ENCODE results near the gene PDHX. TPM values are rescaled to one million over a fixed set of nuclear protein-coding genes. Genes with fewer than 3 reads are reported as not detected.

The PDHX gene
- total RNA-seq, 2 experiments from 2014 or later = 17.3 to 17.4 TPM

GRCh38 chr11:34977089-34977912, 60.9 kb downstream of the PDHX start:
- H3K9me3 Mint-ChIP-seq = peaks cover 2% of the 10 kb centered on the region
- DNase-seq = no peak
- TF ChIP-seq CTCF (IDR thresholded peaks at IDR 0.05) = no peak
- no peaks in the 10 kb centered on the region for H3K27me3 Mint-ChIP-seq
- no peak for ATAC-seq (ENCODE audit: poor library complexity)
- Histone ChIP-seq H3K4me3 (ENCODE audit: low read length) (no peak overlapping the region), H3K27ac (ENCODE audit: low read depth in 1 of 2, low read length in 2 of 2) (no peak overlapping the region), H3K36me3 (ENCODE audit: insufficient read depth, low read length) (peaks cover 30% of the 10 kb centered on the region), H3K9me3 (ENCODE audit: control insufficient read depth in 1 of 2, insufficient read depth in 1 of 2, low read length in 2 of 2) (no peaks in the 10 kb centered on the region), H3K27me3 (ENCODE audit: control insufficient read depth in 1 of 2, insufficient read depth in 2 of 2, low read length in 2 of 2) (no peaks in the 10 kb centered on the region), H3K4me1 (ENCODE audit: insufficient read depth, low read length) (no peaks in the 10 kb centered on the region)
- POLR2A ChIA-PET = interaction anchor here (1.0 kb wide), 1 partner anchor 12 kb away, joined by 3 read pairs; no protein-coding TSS in a partner anchor
- H3K27ac Mint-ChIP-seq = no peak overlapping the region
- peaks cover 17% of the 10 kb centered on the region for H3K4me1 Mint-ChIP-seq (ENCODE audit: low read depth)
- CTCF ChIA-PET = interaction anchor here (1.0 kb wide), 1 partner anchor 16 kb away, joined by 3 read pairs; no protein-coding TSS in a partner anchor
- intact Hi-C loops (cut with DNase I, micrococcal nuclease) = loop anchor here in 1 of 2 experiments (10.0 kb wide), 1 partner anchor 392 kb away; no protein-coding TSS in a partner anchor
- H3K36me3 Mint-ChIP-seq (ENCODE audit: low read depth) = peaks cover 81% of the 10 kb centered on the region
- no peak overlapping the region for H3K4me3 Mint-ChIP-seq

DNA sequence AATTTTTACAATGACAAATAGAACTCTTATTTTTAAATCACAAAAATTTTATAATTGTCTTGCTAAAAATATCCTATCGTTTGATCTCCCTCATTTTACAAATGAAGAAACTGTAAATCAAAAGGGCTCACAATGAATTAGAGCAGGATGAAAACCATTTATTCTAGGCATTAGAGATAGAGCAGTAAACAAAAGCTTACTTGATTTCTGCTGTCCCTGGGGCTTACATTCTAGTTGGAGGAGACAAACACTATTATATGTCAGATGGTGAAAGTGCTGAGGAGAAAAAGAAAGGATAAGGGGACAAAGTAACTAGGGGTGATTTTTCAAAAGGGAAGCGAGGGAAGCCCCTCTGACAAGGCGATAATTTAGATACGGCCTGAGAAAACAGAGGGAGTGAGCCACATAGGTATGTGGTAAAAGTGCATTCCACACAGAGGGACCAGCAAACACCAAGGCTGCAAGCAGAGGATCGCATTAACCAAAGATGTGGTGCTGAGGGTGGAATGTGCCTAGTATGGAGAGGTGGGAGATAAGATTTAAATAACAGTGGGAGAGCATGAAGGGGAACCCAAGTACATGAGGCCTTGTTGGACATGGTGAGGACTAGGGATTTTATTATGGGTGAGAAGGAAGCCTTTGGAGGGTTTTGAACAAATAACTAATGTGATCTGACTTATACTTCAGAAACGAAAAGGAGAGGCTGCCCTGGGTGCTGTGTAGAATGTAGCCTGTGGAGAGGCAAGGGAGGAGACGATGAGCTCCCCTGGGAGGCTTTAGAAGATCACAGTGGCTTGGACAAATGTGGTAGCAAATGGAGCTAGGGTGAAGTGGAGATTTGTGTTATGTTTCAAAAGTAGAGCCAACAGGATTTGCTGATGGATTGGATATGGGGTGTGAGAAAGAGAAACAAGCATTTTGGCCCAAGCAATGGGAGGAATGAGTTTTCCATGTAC, 62.1 kb downstream of the PDHX start:
- no peak overlapping the region for H3K4me3 ChIP-seq (ENCODE audit: low read length)
- intact Hi-C loops (cut with DNase I, micrococcal nuclease) = loop anchor here in 1 of 2 experiments (10.0 kb wide), 1 partner anchor 394 kb away; no protein-coding TSS in a partner anchor
- no peaks in the 10 kb centered on the region for H3K27me3 ChIP-seq (ENCODE audit: control insufficient read depth in 1 of 2, insufficient read depth in 2 of 2, low read length in 2 of 2)
- no peak overlapping the region for H3K27ac ChIP-seq (ENCODE audit: low read depth in 1 of 2, low read length in 2 of 2)
- Mint-ChIP-seq H3K36me3 (ENCODE audit: low read depth) (peaks cover 82% of the 10 kb centered on the region), H3K9me3 (peaks cover 2% of the 10 kb centered on the region), H3K4me3 (no peak overlapping the region), H3K27ac (no peak overlapping the region), H3K4me1 (ENCODE audit: low read depth) (peaks cover 17% of the 10 kb centered on the region), H3K27me3 (no peaks in the 10 kb centered on the region)
- POLR2A ChIA-PET = no interaction called here
- peaks cover 28% of the 10 kb centered on the region for H3K36me3 ChIP-seq (ENCODE audit: insufficient read depth, low read length)
- DNase-seq (no peak), ATAC-seq (ENCODE audit: poor library complexity) (no peak)
- CTCF ChIA-PET = no interaction called here
- no peaks in the 10 kb centered on the region for H3K4me1 ChIP-seq (ENCODE audit: insufficient read depth, low read length)
- no peaks in the 10 kb centered on the region for H3K9me3 ChIP-seq (ENCODE audit: control insufficient read depth in 1 of 2, insufficient read depth in 1 of 2, low read length in 2 of 2)
- no peak for TF ChIP-seq CTCF (IDR thresholded peaks at IDR 0.05)

DNA sequence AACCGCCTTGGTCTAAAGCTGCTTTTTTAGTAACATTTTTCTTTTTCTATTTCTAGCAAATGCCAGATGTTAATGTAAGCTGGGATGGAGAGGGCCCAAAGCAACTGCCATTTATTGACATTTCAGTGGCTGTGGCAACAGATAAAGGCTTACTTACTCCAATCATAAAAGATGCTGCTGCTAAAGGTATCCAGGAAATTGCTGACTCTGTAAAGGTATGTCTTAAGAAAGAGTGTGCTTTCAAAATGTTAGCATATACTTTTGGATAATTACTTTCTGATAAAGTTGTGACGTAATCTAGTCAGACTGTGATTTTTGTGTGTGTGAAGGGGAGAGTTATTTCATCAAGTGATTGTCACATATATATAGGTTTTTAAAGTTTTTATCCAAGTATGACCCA, 68.1 kb downstream of the PDHX start:
- Mint-ChIP-seq H3K4me1 (ENCODE audit: low read depth) (peaks cover 6% of the 10 kb centered on the region), H3K27me3 (no peaks in the 10 kb centered on the region), H3K4me3 (no peak overlapping the region), H3K27ac (no peak overlapping the region), H3K9me3 (peaks cover 2% of the 10 kb centered on the region), H3K36me3 (ENCODE audit: low read depth) (peaks cover 78% of the 10 kb centered on the region)
- H3K9me3 ChIP-seq (ENCODE audit: control insufficient read depth in 1 of 2, insufficient read depth in 1 of 2, low read length in 2 of 2) = no peaks in the 10 kb centered on the region
- H3K4me3 ChIP-seq (ENCODE audit: low read length) = no peak overlapping the region
- DNase-seq (no peak), ATAC-seq (ENCODE audit: poor library complexity) (no peak)
- ChIA-PET POLR2A (interaction anchor here (0.7 kb wide), 1 partner anchor 155 kb away, joined by 3 read pairs; no protein-coding TSS in a partner anchor), CTCF (no interaction called here)
- no peak overlapping the region for H3K27ac ChIP-seq (ENCODE audit: low read depth in 1 of 2, low read length in 2 of 2)
- H3K27me3 ChIP-seq (ENCODE audit: control insufficient read depth in 1 of 2, insufficient read depth in 2 of 2, low read length in 2 of 2) = no peaks in the 10 kb centered on the region
- intact Hi-C loops (cut with DNase I, micrococcal nuclease) = no loop called here
- no peaks in the 10 kb centered on the region for H3K4me1 ChIP-seq (ENCODE audit: insufficient read depth, low read length)
- TF ChIP-seq CTCF (IDR thresholded peaks at IDR 0.05) = no peak
- peaks cover 19% of the 10 kb centered on the region for H3K36me3 ChIP-seq (ENCODE audit: insufficient read depth, low read length)

Data from CD4-positive, alpha-beta T cell (primary cell).